ES-I3 (cell line): ENCODE data around the gene SMYD5.

Experiments
- H3K36me3 ChIP-seq: 2 replicates; pipeline ENCODE4 v1.6.1; 2013; ENCODE audit warnings: mild to moderate bottlenecking, low read length, control low read depth, moderate library complexity; ENCODE audit not compliant: insufficient read depth
- H3K4me1 ChIP-seq: 2 replicates; pipeline ENCODE4 v1.6.1; 2013; ENCODE audit warnings: mild to moderate bottlenecking, control low read depth, low read length; ENCODE audit not compliant: insufficient read depth
- H3K9ac ChIP-seq: 2 replicates; pipeline ENCODE4 v1.6.1; 2013; ENCODE audit warnings: low read depth, mild to moderate bottlenecking, low read length, moderate library complexity
- H3K9me3 ChIP-seq: 2 replicates; pipeline ENCODE4 v1.6.1; 2013; ENCODE audit warnings: mild to moderate bottlenecking, low read length, moderate library complexity; ENCODE audit not compliant: control insufficient read depth, insufficient read depth

Gene SMYD5

GRCh38 chr2:73238976-73239375 is 24.9 kb downstream of the SMYD5 start:
- H3K4me1 ChIP-seq = peaks cover 15% of the 10 kb centered on the region
- peaks cover 18% of the 10 kb centered on the region for H3K36me3 ChIP-seq
- no peak overlapping the region for H3K9ac ChIP-seq
- H3K9me3 ChIP-seq = no peaks in the 10 kb centered on the region

GRCh38 chr2:73239776-73240175 is 25.7 kb downstream of the SMYD5 start:
- H3K36me3 ChIP-seq = peaks cover 24% of the 10 kb centered on the region
- no peaks in the 10 kb centered on the region for H3K9me3 ChIP-seq
- H3K4me1 ChIP-seq = peaks cover 15% of the 10 kb centered on the region
- no peak overlapping the region for H3K9ac ChIP-seq

- Histone ChIP-seq H3K9ac (no peak overlapping the region), H3K4me1 (peaks cover 4% of the 10 kb centered on the region; the same call in 1 of the 2 replicates), H3K9me3 (no peaks in the 10 kb centered on the region), H3K36me3 (peaks cover 47% of the 10 kb centered on the region)
Measured at GRCh38 chr2:73243884-73244570, 30.0 kb downstream of the SMYD5 start.

- peaks cover 4% of the 10 kb centered on the region; the same call in 1 of the 2 replicates for H3K4me1 ChIP-seq
- H3K9ac ChIP-seq = no peak overlapping the region
- no peaks in the 10 kb centered on the region for H3K9me3 ChIP-seq
- peaks cover 46% of the 10 kb centered on the region for H3K36me3 ChIP-seq
Measured at GRCh38 chr2:73244580-73244979, 30.5 kb downstream of the SMYD5 start.

- Histone ChIP-seq H3K36me3 (peaks cover 57% of the 10 kb centered on the region), H3K9me3 (no peaks in the 10 kb centered on the region), H3K4me1 (peaks cover 4% of the 10 kb centered on the region; the same call in 1 of the 2 replicates), H3K9ac (no peak overlapping the region)
Measured at GRCh38 chr2:73246850-73247249, 32.8 kb downstream of the SMYD5 start.

- peaks cover 57% of the 10 kb centered on the region for H3K36me3 ChIP-seq
- no peak overlapping the region for H3K9ac ChIP-seq
- no peaks in the 10 kb centered on the region for H3K9me3 ChIP-seq
- H3K4me1 ChIP-seq = no peaks in the 10 kb centered on the region
Measured at GRCh38 chr2:73249636-73250035, 35.6 kb downstream of the SMYD5 start.

- H3K4me1 ChIP-seq = peaks cover 3% of the 10 kb centered on the region; the same call in 1 of the 2 replicates
- no peak overlapping the region for H3K9ac ChIP-seq
- peaks cover 45% of the 10 kb centered on the region for H3K36me3 ChIP-seq
- H3K9me3 ChIP-seq = no peaks in the 10 kb centered on the region
Measured at GRCh38 chr2:73250872-73251846, 37.1 kb downstream of the SMYD5 start.

GRCh38 chr2:73252238-73253027 is 38.4 kb downstream of the SMYD5 start:
- Histone ChIP-seq H3K36me3 (peaks cover 44% of the 10 kb centered on the region), H3K9me3 (no peaks in the 10 kb centered on the region), H3K4me1 (peaks cover 3% of the 10 kb centered on the region; the same call in 1 of the 2 replicates), H3K9ac (no peak overlapping the region)

- no peaks in the 10 kb centered on the region for H3K9me3 ChIP-seq
- peaks cover 39% of the 10 kb centered on the region for H3K36me3 ChIP-seq
- no peak overlapping the region for H3K9ac ChIP-seq
- peaks cover 3% of the 10 kb centered on the region; the same call in 1 of the 2 replicates for H3K4me1 ChIP-seq
Measured at GRCh38 chr2:73253400-73253799, 39.4 kb downstream of the SMYD5 start.

GRCh38 chr2:73253901-73254300 is 39.9 kb downstream of the SMYD5 start:
- H3K9me3 ChIP-seq = no peaks in the 10 kb centered on the region
- no peak overlapping the region for H3K9ac ChIP-seq
- peaks cover 34% of the 10 kb centered on the region for H3K36me3 ChIP-seq
- peaks cover 3% of the 10 kb centered on the region; the same call in 1 of the 2 replicates for H3K4me1 ChIP-seq

GRCh38 chr2:73254343-73255006 is 40.4 kb downstream of the SMYD5 start:
- H3K4me1 ChIP-seq = peaks cover 3% of the 10 kb centered on the region; the same call in 1 of the 2 replicates
- peaks cover 29% of the 10 kb centered on the region for H3K36me3 ChIP-seq
- H3K9ac ChIP-seq = no peak overlapping the region
- H3K9me3 ChIP-seq = no peaks in the 10 kb centered on the region

GRCh38 chr2:73255007-73255644 is 41.1 kb downstream of the SMYD5 start:
- Histone ChIP-seq H3K9ac (no peak overlapping the region), H3K4me1 (peaks cover 3% of the 10 kb centered on the region; the same call in 1 of the 2 replicates), H3K36me3 (peaks cover 23% of the 10 kb centered on the region), H3K9me3 (no peaks in the 10 kb centered on the region)

GRCh38 chr2:73255907-73256617 is 42.0 kb downstream of the SMYD5 start:
- no peak overlapping the region for H3K9ac ChIP-seq
- peaks cover 3% of the 10 kb centered on the region; the same call in 1 of the 2 replicates for H3K4me1 ChIP-seq
- H3K9me3 ChIP-seq = no peaks in the 10 kb centered on the region
- H3K36me3 ChIP-seq = peaks cover 15% of the 10 kb centered on the region; the same call in 1 of the 2 replicates
